ENCODE results near the gene MMP3. TPM values are rescaled to one million over a fixed set of nuclear protein-coding genes. Genes with fewer than 3 reads are reported as not detected.

MMP3 gene
- total RNA-seq, 1 experiment from 2014 or later, result not detected

- POLR2A ChIA-PET, result no interaction called here
- Histone ChIP-seq H3K27me3 (ENCODE audit: insufficient read depth, low read length) (no peaks in the 10 kb centered on the region), H3K79me2 (ENCODE audit: insufficient read depth, low read length) (no peaks in the 10 kb centered on the region), H3K4me2 (ENCODE audit: low read length) (no peak overlapping the region), H3K9me2 (ENCODE audit: insufficient read depth) (no peaks in the 10 kb centered on the region), H3K36me3 (ENCODE audit: control insufficient read depth in 1 of 2, insufficient read depth in 2 of 2, low read length in 2 of 2) (no peaks in the 10 kb centered on the region), H2AFZ (ENCODE audit: low read depth, low read length, poor library complexity, severe bottlenecking) (no peak overlapping the region), H4K20me1 (ENCODE audit: insufficient read depth) (no peaks in the 10 kb centered on the region), H3K4me3 (replicated peaks in 1 of 2; ENCODE audit: low read depth in 1 of 2, low read length in 2 of 2) (no peak overlapping the region), H3K9ac (ENCODE audit: low read length) (no peak overlapping the region), H3K27ac (ENCODE audit: low read depth, low read length) (no peak overlapping the region), H3K4me1 (ENCODE audit: control insufficient read depth in 1 of 2, insufficient read depth in 2 of 2, low read length in 2 of 2) (no peaks in the 10 kb centered on the region), H3K9me3 (ENCODE audit: control insufficient read depth in 1 of 2, insufficient read depth in 1 of 2, low read depth in 1 of 2, low read length in 2 of 2) (no peaks in the 10 kb centered on the region)
- DNase-seq (ENCODE audit: low read depth, low spot score) (no peak), ATAC-seq (no peak)
- TF ChIP-seq EZH2 (IDR thresholded peaks at IDR 0.05), result no peak
- TF ChIP-seq EZH2phosphoT487 (IDR thresholded peaks at IDR 0.05; ENCODE audit: borderline replicate concordance), result no peak
- no peak for TF ChIP-seq ZFX (IDR thresholded peaks at IDR 0.05)
- no peak for TF ChIP-seq CBX3 (IDR thresholded peaks at IDR 0.05; ENCODE audit: low read depth)
- intact Hi-C loops (cut with micrococcal nuclease), result no loop called here
- CTCF ChIA-PET, result interaction anchor here (1.2 kb wide), 2 partner anchors 12 to 148 kb away, joined by 3 to 4 read pairs; partner anchors contain the start of gene MMP10
- no TSS peak for BruUV-seq (replicated peaks)
- RAD21 ChIA-PET (ENCODE audit: low non-redundant PET in 1 of 2, low total read pairs in 2 of 2, uncharacterized antibody in 2 of 2, unreplicated experiment in 2 of 2), result no interaction called here
Observed at GRCh38 chr11:102792604-102793003, 50.8 kb downstream of the MMP3 start.

GRCh38 chr11:102791271-102792036, 52.0 kb downstream of the MMP3 start:
- ChIA-PET CTCF (interaction anchor here (1.2 kb wide), 1 partner anchor 150 kb away, joined by 3 read pairs; no protein-coding TSS in a partner anchor), POLR2A (no interaction called here), RAD21 (ENCODE audit: low non-redundant PET in 1 of 2, low total read pairs in 2 of 2, uncharacterized antibody in 2 of 2, unreplicated experiment in 2 of 2) (no interaction called here)
- DNase-seq (ENCODE audit: low read depth, low spot score), result no peak
- no peak for ATAC-seq
- H3K9me3 ChIP-seq (ENCODE audit: control insufficient read depth in 1 of 2, insufficient read depth in 1 of 2, low read depth in 1 of 2, low read length in 2 of 2), result no peaks in the 10 kb centered on the region
- TF ChIP-seq SIN3A (IDR thresholded peaks at IDR 0.05; ENCODE audit: low read depth), result no peak
- TF ChIP-seq ATF3 (IDR thresholded peaks at IDR 0.05), result no peak
- no peak for TF ChIP-seq ZBTB33 (IDR thresholded peaks at IDR 0.05; ENCODE audit: extremely low read depth, insufficient replicate concordance, low read length)
- TF ChIP-seq REST (IDR thresholded peaks at IDR 0.05; ENCODE audit: low read depth), result no peak
- no peak for TF ChIP-seq MAX (IDR thresholded peaks at IDR 0.05)
- TF ChIP-seq CBX3 (IDR thresholded peaks at IDR 0.05; ENCODE audit: low read depth), result no peak
- TF ChIP-seq ZNF274 (IDR thresholded peaks at IDR 0.05; ENCODE audit: low read depth, low read length), result no peak
- TF ChIP-seq YY1 (IDR thresholded peaks at IDR 0.05; ENCODE audit: extremely low read depth, insufficient replicate concordance, low read depth, low read length), result no peak
- TF ChIP-seq POLR2AphosphoS5 (IDR thresholded peaks at IDR 0.05; ENCODE audit: low read depth, low read length), result no peak
- no peak for TF ChIP-seq SP1 (IDR thresholded peaks at IDR 0.05; ENCODE audit: low read depth)
- TF ChIP-seq ZFX (IDR thresholded peaks at IDR 0.05), result no peak
- H3K36me3 ChIP-seq (ENCODE audit: control insufficient read depth in 1 of 2, insufficient read depth in 2 of 2, low read length in 2 of 2), result no peaks in the 10 kb centered on the region
- H3K79me2 ChIP-seq (ENCODE audit: insufficient read depth, low read length), result no peaks in the 10 kb centered on the region
- no peaks in the 10 kb centered on the region for H3K27me3 ChIP-seq (ENCODE audit: insufficient read depth, low read length)
- no peak overlapping the region for H3K27ac ChIP-seq (ENCODE audit: low read depth, low read length)
- BruUV-seq (replicated peaks), result no TSS peak
- no peaks in the 10 kb centered on the region for H4K20me1 ChIP-seq (ENCODE audit: insufficient read depth)
- no peak overlapping the region for H3K4me3 ChIP-seq (replicated peaks in 1 of 2; ENCODE audit: low read depth in 1 of 2, low read length in 2 of 2)
- H3K4me1 ChIP-seq (ENCODE audit: control insufficient read depth in 1 of 2, insufficient read depth in 2 of 2, low read length in 2 of 2), result no peaks in the 10 kb centered on the region
- H2AFZ ChIP-seq (ENCODE audit: low read depth, low read length, poor library complexity, severe bottlenecking), result no peak overlapping the region
- intact Hi-C loops (cut with micrococcal nuclease), result no loop called here
- no peak overlapping the region for H3K4me2 ChIP-seq (ENCODE audit: low read length)
- H3K9me2 ChIP-seq (ENCODE audit: insufficient read depth), result no peaks in the 10 kb centered on the region
- no peak overlapping the region for H3K9ac ChIP-seq (ENCODE audit: low read length)

Data from HCT116 (cell line).